Fibroblast of villous mesenchyme (primary cell): ENCODE results near the gene ESYT2. TPM values are rescaled to one million over a fixed set of nuclear protein-coding genes. Genes with fewer than 3 reads are reported as not detected.

Experiments
- DNase-seq: peaks from one replicate; pipeline ENCODE4 v3.0.0-alpha.2; 2010; ENCODE audit warnings: low read depth
- H3K4me3 ChIP-seq: 2 replicates; pipeline ENCODE4 v1.5.1; 2011; ENCODE audit warnings: low read depth, mild to moderate bottlenecking, low read length
- CTCF ChIP-seq: IDR thresholded peaks from 2 replicates; pipeline ENCODE4 v1.5.1; 2012; ENCODE audit warnings: low read depth, mild to moderate bottlenecking, low read length; ENCODE audit not compliant: insufficient read depth
- total RNA-seq: library from RNA; depleted of rRNA; stranded (reverse); fragments of >200 nt; gene quantifications from 2 replicates; pipeline ENCODE4 v1.2.3, GENCODE V29; 2012

Gene ESYT2
- total RNA-seq, 1 donor: 75.1 TPM

DNA sequence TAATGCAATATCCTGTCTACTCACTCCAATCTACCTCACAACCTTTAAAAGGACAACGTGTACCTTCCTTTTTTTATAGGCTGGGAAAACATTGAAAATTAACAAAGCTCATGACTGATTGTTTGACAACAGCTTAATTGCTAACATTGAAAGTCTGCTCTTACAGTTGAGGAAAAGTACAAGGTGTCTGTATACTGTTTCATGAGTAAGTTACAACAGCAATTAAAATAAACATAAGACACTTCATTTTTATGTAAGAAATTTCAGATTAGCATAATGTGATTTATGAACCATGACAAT, 96.1 kb downstream of the ESYT2 start:
- DNase-seq: no peak
- H3K4me3 ChIP-seq: no peak overlapping the region
- TF ChIP-seq CTCF: no peak

GRCh38 chr7:158732494-158733219, 96.7 kb downstream of the ESYT2 start:
- no peak for TF ChIP-seq CTCF
- no peak for DNase-seq
- H3K4me3 ChIP-seq: no peak overlapping the region

- no peak for TF ChIP-seq CTCF
- no peak for DNase-seq
- H3K4me3 ChIP-seq: no peak overlapping the region
Observed at GRCh38 chr7:158731761-158732160, 97.5 kb downstream of the ESYT2 start.

- DNase-seq: no peak
- TF ChIP-seq CTCF: no peak
- H3K4me3 ChIP-seq: no peak overlapping the region
Observed at GRCh38 chr7:158730383-158731346, 98.6 kb downstream of the ESYT2 start.

DNA sequence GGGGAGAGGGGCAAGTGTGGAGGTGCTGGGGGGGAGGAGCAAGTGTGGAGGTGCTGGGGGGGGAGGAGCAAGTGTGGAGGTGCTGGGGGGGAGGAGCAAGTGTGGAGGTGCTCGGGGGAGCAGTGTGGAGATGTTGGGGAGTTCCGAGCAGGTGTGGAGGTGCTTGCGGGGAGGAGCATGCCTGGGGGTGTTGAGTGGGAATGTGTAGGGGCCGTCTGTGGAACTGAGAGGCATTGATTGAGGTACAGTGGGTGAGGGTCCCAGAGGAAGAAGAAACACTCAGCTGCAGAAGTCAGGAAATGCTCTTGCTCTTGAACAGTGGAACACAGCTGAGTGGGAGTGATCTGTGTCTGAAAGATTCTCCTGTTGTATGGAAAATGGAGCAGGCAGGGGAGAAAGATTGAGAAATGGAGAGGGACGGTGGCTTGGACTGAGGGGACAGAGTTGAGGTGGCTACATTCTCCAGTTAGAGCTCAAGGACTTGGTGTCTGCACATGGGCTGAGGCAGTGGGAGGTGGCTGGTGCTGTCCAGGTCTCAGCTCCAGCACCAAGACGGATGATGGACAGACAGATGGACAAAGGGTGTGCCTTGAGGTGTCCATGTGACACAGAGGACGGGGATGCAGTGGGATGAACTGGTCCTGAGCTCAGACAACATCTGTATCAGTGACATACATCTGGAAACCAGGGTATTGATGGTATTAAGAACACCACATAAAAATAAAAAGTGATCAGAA, 99.5 kb downstream of the ESYT2 start:
- no peak for DNase-seq
- no peak overlapping the region for H3K4me3 ChIP-seq
- TF ChIP-seq CTCF: no peak

- no peak for DNase-seq
- H3K4me3 ChIP-seq: no peak overlapping the region
- TF ChIP-seq CTCF: no peak
Observed at GRCh38 chr7:158728911-158729645, 100.2 kb downstream of the ESYT2 start.
